Vagina (tissue), 2 donors: Measurements from ENCODE around the gene PNP. TPM values are rescaled to one million over a fixed set of nuclear protein-coding genes. Genes with fewer than 3 reads are reported as not detected.

Experiments used
- DNase-seq, 2 donors: peaks; one replicate each; pipeline ENCODE4 v3.0.0-alpha.2; 2017; ENCODE audit errors: extremely low spot score in 2 of 2
- H3K27ac ChIP-seq: fragments of 200-600 bp; sonication (generic); one replicate; pipeline ENCODE4 v1.5.1; 2019
- H3K27me3 ChIP-seq: fragments of 200-600 bp; sonication (generic); one replicate; pipeline ENCODE4 v1.5.1; 2019
- H3K36me3 ChIP-seq, 2 donors: fragments of 200-600 bp; sonication (generic); one replicate each; pipeline ENCODE4 v1.5.1; 2017 to 2019
- H3K4me1 ChIP-seq: fragments of 200-600 bp; sonication (generic); one replicate; pipeline ENCODE4 v1.5.1; 2019
- H3K4me3 ChIP-seq, 2 donors: fragments of 200-600 bp; sonication (generic); 1 replicate in 1 of 2; 2 replicates in 1 of 2; pipeline ENCODE4 v1.5.1; 2016 to 2019
- H3K9me3 ChIP-seq: fragments of 200-600 bp; sonication (generic); one replicate; pipeline ENCODE4 v1.5.1; 2019
- CTCF ChIP-seq, 3 experiments: fragments of 450-650 bp in 2 of 3; fragments of 200-600 bp in 1 of 3; sonication (generic) in 1 of 3; IDR thresholded peaks; one replicate each; pipeline ENCODE4 v1.5.1; 2017 to 2019; ENCODE audit warnings: antibody characterized with exemption in 3 of 3, mild to moderate bottlenecking in 2 of 3, moderate library complexity in 2 of 3
- POLR2A ChIP-seq, 2 donors: fragments of 450-650 bp; IDR thresholded peaks; one replicate each; pipeline ENCODE4 v1.6.1; 2017; ENCODE audit warnings: antibody characterized with exemption in 2 of 2, mild to moderate bottlenecking in 2 of 2, moderate library complexity in 2 of 2
- POLR2AphosphoS5 ChIP-seq, 2 donors: sonication (generic); formaldehyde crosslinking; IDR thresholded peaks; one replicate each; pipeline ENCODE4 v1.9.0; 2017; ENCODE audit warnings: antibody characterized with exemption in 2 of 2, mild to moderate bottlenecking in 2 of 2, low read depth in 1 of 2; ENCODE audit not compliant: insufficient read depth in 1 of 2
- intact Hi-C: fragments of 100-400 bp; cut with DNase I; formaldehyde crosslinking; loops from one replicate; pipeline ENCODE4 v1.15.1; 2023
- total RNA-seq: library from RNA; depleted of rRNA; stranded (reverse); fragments of >200 nt; gene quantifications from one replicate; pipeline ENCODE4 v1.2.3, GENCODE V29; 2016

The PNP gene
- total RNA-seq, 1 donor from 2014 or later: 64.6 TPM

- intact Hi-C loops: no loop called here
Observed at GRCh38 chr14:20470603-20470901, 1.3 kb downstream of the PNP start.

GRCh38 chr14:20472536-20473169, 3.4 kb downstream of the PNP start:
- no peak for TF ChIP-seq POLR2A (IDR thresholded peaks at IDR 0.05)
- TF ChIP-seq POLR2AphosphoS5 (IDR thresholded peaks at IDR 0.05; ENCODE audit: insufficient read depth in 1 of 2, low read depth in 1 of 2): no peak
- no peak for TF ChIP-seq CTCF (IDR thresholded peaks at IDR 0.05)
- no peak for DNase-seq
- H3K36me3 ChIP-seq: peaks cover 0 to 37% of the 10 kb centered on the region in 2 donors
- intact Hi-C loops: no loop called here
- no peaks in the 10 kb centered on the region for H3K27me3 ChIP-seq
- H3K9me3 ChIP-seq: no peaks in the 10 kb centered on the region
- no peak overlapping the region for H3K27ac ChIP-seq
- H3K4me3 ChIP-seq: no peak overlapping the region
- peaks cover 11% of the 10 kb centered on the region for H3K4me1 ChIP-seq

More at GRCh38 chr14:20470603-20470901, 1.3 kb downstream of the PNP start:
- no peaks in the 10 kb centered on the region for H3K9me3 ChIP-seq
- peak overlapping the region; percentile 89 for H3K27ac ChIP-seq
- H3K4me1 ChIP-seq: peaks cover 11% of the 10 kb centered on the region
- H3K36me3 ChIP-seq: peaks cover 0 to 24% of the 10 kb centered on the region in 2 donors
- no peak for DNase-seq
- H3K27me3 ChIP-seq: no peaks in the 10 kb centered on the region
- no peak for TF ChIP-seq CTCF (IDR thresholded peaks at IDR 0.05)
- TF ChIP-seq POLR2AphosphoS5 (IDR thresholded peaks at IDR 0.05; ENCODE audit: insufficient read depth in 1 of 2, low read depth in 1 of 2): no peak
- no peak for TF ChIP-seq POLR2A (IDR thresholded peaks at IDR 0.05)
- peak overlapping the region; percentile 70 to 92 for H3K4me3 ChIP-seq

- no peak for TF ChIP-seq POLR2AphosphoS5 (IDR thresholded peaks at IDR 0.05; ENCODE audit: insufficient read depth in 1 of 2, low read depth in 1 of 2)
- no peak for TF ChIP-seq POLR2A (IDR thresholded peaks at IDR 0.05)
- TF ChIP-seq CTCF (IDR thresholded peaks at IDR 0.05): no peak
- Histone ChIP-seq H3K27ac (no peak overlapping the region), H3K4me3 (no peak overlapping the region), H3K36me3 (peaks cover 0 to 37% of the 10 kb centered on the region in 2 donors), H3K4me1 (no peaks in the 10 kb centered on the region), H3K27me3 (no peaks in the 10 kb centered on the region), H3K9me3 (no peaks in the 10 kb centered on the region)
- intact Hi-C loops: no loop called here
- no peak for DNase-seq
Observed at GRCh38 chr14:20476776-20477175, 7.6 kb downstream of the PNP start.

GRCh38 chr14:20477211-20477876, 8.1 kb downstream of the PNP start:
- H3K4me1 ChIP-seq: no peaks in the 10 kb centered on the region
- H3K27me3 ChIP-seq: no peaks in the 10 kb centered on the region
- no peak overlapping the region for H3K27ac ChIP-seq
- TF ChIP-seq CTCF (IDR thresholded peaks at IDR 0.05) (no peak), POLR2AphosphoS5 (IDR thresholded peaks at IDR 0.05; ENCODE audit: insufficient read depth in 1 of 2, low read depth in 1 of 2) (peak in 1 of 2 donors; percentile 18)
- H3K9me3 ChIP-seq: no peaks in the 10 kb centered on the region
- no peak for DNase-seq
- intact Hi-C loops: no loop called here
- H3K4me3 ChIP-seq: no peak overlapping the region
- H3K36me3 ChIP-seq: peaks cover 0 to 37% of the 10 kb centered on the region in 2 donors

GRCh38 chr14:20478894-20479293, 9.7 kb downstream of the PNP start:
- Histone ChIP-seq H3K9me3 (no peaks in the 10 kb centered on the region), H3K4me3 (no peak overlapping the region), H3K27ac (no peak overlapping the region), H3K4me1 (no peaks in the 10 kb centered on the region), H3K27me3 (no peaks in the 10 kb centered on the region), H3K36me3 (peaks cover 0 to 27% of the 10 kb centered on the region in 2 donors)
- TF ChIP-seq POLR2AphosphoS5 (IDR thresholded peaks at IDR 0.05; ENCODE audit: insufficient read depth in 1 of 2, low read depth in 1 of 2): no peak
- no peak for TF ChIP-seq POLR2A (IDR thresholded peaks at IDR 0.05)
- TF ChIP-seq CTCF (IDR thresholded peaks at IDR 0.05): no peak
- no peak for DNase-seq
- intact Hi-C loops: no loop called here
